ENCODE measurements around the gene ARSK.

The ARSK gene

DNA sequence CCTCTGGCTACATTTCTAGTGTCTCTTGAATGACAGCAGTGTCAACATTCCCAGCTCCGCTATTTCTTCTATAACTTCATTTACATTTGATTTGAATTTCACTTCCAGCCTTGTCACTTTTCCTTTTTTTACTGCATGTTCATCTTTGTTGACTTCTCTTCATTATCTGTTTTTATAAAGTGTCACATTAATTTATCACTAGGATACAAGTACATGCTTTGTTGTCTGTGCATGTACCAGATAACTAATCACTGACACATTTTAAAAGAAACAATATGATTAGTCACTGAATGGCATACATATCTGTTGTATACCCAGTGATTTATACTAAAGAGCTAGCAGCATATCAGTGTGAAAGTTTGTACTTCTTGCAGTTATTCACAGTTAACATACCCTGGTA lies 29.1 kb downstream of the ARSK start:
- Histone ChIP-seq H3K27ac (no peak overlapping the region), H3K36me3 (no peaks in the 10 kb centered on the region), H3K27me3 (no peaks in the 10 kb centered on the region), H3K9me3 (no peaks in the 10 kb centered on the region), H3K4me1 (ENCODE audit: control insufficient read depth in 1 of 2, insufficient read depth in 1 of 2, low read depth in 1 of 2, low read length in 1 of 2) (no peaks in the 10 kb centered on the region), H3K4me3 (ENCODE audit: low read depth in 1 of 2, low read length in 1 of 2) (no peak overlapping the region)
- TF ChIP-seq, protein P1, sequence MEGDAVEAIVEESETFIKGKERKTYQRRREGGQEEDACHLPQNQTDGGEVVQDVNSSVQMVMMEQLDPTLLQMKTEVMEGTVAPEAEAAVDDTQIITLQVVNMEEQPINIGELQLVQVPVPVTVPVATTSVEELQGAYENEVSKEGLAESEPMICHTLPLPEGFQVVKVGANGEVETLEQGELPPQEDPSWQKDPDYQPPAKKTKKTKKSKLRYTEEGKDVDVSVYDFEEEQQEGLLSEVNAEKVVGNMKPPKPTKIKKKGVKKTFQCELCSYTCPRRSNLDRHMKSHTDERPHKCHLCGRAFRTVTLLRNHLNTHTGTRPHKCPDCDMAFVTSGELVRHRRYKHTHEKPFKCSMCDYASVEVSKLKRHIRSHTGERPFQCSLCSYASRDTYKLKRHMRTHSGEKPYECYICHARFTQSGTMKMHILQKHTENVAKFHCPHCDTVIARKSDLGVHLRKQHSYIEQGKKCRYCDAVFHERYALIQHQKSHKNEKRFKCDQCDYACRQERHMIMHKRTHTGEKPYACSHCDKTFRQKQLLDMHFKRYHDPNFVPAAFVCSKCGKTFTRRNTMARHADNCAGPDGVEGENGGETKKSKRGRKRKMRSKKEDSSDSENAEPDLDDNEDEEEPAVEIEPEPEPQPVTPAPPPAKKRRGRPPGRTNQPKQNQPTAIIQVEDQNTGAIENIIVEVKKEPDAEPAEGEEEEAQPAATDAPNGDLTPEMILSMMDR (IDR thresholded peaks at IDR 0.05), result no peak

DNA sequence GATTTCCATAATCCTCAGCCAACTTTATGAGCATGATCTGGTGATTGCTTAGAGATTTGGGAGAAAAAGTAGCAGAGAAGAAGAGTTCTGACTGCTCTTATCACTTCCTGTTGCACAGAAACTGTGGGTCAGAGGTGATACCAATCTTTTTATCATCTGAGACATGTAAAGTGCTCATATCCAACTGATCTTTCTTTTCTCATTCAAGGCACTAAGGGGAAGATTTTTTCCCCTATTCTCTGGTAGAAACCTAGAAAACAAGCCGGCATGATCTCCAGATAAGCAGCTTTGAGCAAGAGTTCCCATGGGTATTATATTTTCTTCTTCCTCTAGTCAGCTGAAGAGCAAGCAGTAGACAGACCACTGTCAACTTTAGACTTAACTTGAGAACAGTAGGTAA lies 36.0 kb downstream of the ARSK start:
- Histone ChIP-seq H3K27ac (no peak overlapping the region), H3K36me3 (no peaks in the 10 kb centered on the region), H3K27me3 (no peaks in the 10 kb centered on the region), H3K4me3 (ENCODE audit: low read depth in 1 of 2, low read length in 1 of 2) (no peak overlapping the region), H3K9me3 (no peaks in the 10 kb centered on the region), H3K4me1 (ENCODE audit: control insufficient read depth in 1 of 2, insufficient read depth in 1 of 2, low read depth in 1 of 2, low read length in 1 of 2) (no peaks in the 10 kb centered on the region)
- TF ChIP-seq, protein P1 (IDR thresholded peaks at IDR 0.05), result no peak

GRCh38 chr5:95591490-95591901 lies 36.6 kb downstream of the ARSK start:
- Histone ChIP-seq H3K4me3 (ENCODE audit: low read depth in 1 of 2, low read length in 1 of 2) (no peak overlapping the region), H3K4me1 (ENCODE audit: control insufficient read depth in 1 of 2, insufficient read depth in 1 of 2, low read depth in 1 of 2, low read length in 1 of 2) (no peaks in the 10 kb centered on the region), H3K27ac (no peak overlapping the region), H3K27me3 (no peaks in the 10 kb centered on the region), H3K9me3 (no peaks in the 10 kb centered on the region), H3K36me3 (no peaks in the 10 kb centered on the region)
- TF ChIP-seq, protein P1 (IDR thresholded peaks at IDR 0.05), result no peak

GRCh38 chr5:95595289-95595931 lies 40.5 kb downstream of the ARSK start:
- Histone ChIP-seq H3K27me3 (no peaks in the 10 kb centered on the region), H3K4me1 (ENCODE audit: control insufficient read depth in 1 of 2, insufficient read depth in 1 of 2, low read depth in 1 of 2, low read length in 1 of 2) (no peaks in the 10 kb centered on the region), H3K27ac (no peak overlapping the region), H3K36me3 (no peaks in the 10 kb centered on the region), H3K4me3 (ENCODE audit: low read depth in 1 of 2, low read length in 1 of 2) (no peak overlapping the region), H3K9me3 (no peaks in the 10 kb centered on the region)
- TF ChIP-seq, protein P1 (IDR thresholded peaks at IDR 0.05), result no peak

DNA sequence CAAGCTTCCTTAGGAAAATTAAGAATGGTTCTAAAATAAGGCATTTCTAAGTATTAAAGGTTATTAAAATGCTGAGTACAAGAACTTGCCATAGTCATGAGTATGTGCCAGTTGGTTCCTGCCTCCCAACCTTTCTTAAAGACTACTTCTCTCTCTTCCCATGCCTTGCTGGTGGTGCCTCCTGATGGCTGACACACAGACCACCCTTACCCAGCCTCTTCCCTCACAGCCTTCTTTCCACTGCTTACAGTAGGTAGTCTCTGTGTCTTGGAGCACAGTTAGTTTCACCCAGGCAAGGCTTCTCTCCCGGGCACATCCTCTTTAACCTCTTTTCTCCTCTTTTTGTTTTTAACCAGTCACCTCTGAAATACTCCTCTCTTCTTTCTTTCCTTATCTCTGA lies 44.4 kb downstream of the ARSK start:
- TF ChIP-seq, protein P1 (IDR thresholded peaks at IDR 0.05), result no peak
- no peaks in the 10 kb centered on the region for H3K36me3 ChIP-seq
- no peak overlapping the region for H3K4me3 ChIP-seq (ENCODE audit: low read depth in 1 of 2, low read length in 1 of 2)
- no peaks in the 10 kb centered on the region for H3K27me3 ChIP-seq
- no peaks in the 10 kb centered on the region for H3K4me1 ChIP-seq (ENCODE audit: control insufficient read depth in 1 of 2, insufficient read depth in 1 of 2, low read depth in 1 of 2, low read length in 1 of 2)
- H3K9me3 ChIP-seq, result no peaks in the 10 kb centered on the region
- H3K27ac ChIP-seq, result no peak overlapping the region
